Posterior cingulate gyrus (tissue), 11 donors: ENCODE measurements around the gene SPATA13.

Source experiments
- DNase-seq, 10 donors: peaks; one replicate each; pipeline versions ENCODE4 v3.0.0 to v3.0.0-alpha.2; 2020 to 2021; ENCODE audit warnings: mixed read lengths in 3 of 10
- intact Hi-C: fragments of 100-400 bp; cut with DNase I; formaldehyde crosslinking; loops from one replicate; pipeline ENCODE4 v1.15.1; 2023

Gene SPATA13

DNA sequence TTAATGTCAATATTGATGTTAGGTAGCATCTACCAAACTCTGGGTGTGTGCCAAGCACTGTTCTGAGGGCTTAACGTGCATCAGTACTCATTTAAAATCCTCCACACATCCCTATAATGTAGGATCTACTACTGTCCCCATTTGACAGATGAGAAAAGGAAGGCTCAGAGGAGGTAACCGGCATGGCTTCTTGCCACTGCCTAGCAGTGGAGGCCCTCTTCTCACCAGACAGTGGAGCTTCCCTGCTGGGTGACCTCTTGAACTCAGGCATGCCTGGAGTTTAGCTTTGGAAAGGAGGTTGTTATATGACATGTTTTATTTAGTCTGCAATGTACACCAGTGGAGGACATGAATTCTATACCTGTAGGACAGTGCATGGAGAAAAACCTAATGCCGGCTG is 2.1 kb downstream of the SPATA13 start:
- DNase-seq, result no peak
- intact Hi-C loops, result loop anchor here (5.0 kb wide), 2 partner anchors 55 to 110 kb away; no protein-coding TSS in a partner anchor

DNA sequence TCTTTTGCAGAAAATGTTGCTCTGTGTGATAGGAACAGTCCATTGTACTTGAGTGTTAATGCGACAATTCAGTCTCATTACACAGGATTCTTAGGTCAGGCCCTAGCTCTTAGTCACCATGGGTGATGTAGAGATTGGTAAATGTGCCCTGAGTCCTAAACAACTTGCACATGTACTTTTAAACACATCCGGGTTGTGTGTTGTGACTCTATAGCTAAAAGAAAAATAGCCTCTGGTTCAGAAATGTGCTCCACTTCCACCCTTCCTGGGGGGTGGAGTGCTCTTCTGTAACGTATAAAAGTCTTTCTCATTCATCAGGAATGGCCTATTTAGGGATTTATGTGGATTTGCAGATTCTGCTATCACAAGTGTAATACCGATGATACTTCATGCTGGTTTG is 5.2 kb downstream of the SPATA13 start:
- intact Hi-C loops, result no loop called here

GRCh38 chr13:24166561-24166960 is 6.0 kb downstream of the SPATA13 start:
- DNase-seq, result no peak
- intact Hi-C loops, result no loop called here

More for the DNA sequence above, 5.2 kb downstream of the SPATA13 start:
- DNase-seq, result no peak

DNA sequence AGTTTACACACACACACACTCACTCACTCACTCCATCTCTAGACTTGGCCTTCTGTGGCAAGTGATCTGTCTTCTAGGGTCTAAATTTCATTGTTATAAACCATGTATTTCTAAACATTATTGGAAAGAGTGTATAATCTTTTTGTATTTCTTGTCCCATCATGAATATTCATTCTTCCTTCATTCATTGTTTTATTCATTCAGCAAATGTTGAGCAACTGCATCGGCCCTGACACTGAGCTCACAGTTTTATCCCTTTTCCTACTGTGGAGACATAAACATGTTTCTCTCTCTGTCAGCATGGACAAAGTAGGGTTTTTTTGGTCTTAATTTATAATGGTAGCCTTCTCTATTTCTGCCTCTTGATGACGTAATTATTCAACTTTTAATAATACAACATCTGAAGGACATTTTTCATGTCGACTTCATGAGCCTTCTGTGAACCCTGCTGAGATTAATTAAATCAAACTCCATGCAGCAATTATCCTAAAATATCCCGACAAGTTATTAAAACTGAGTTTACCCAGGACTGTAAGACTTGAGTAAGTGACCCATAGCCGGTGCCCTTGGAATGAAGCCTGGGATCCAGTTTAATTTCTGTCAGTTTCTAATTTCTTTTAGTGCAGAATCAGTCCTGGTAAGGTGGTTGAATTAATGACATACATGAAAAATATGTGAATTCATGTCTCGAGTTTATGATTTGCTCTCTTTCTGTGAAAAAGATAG is 7.3 kb downstream of the SPATA13 start:
- intact Hi-C loops, result no loop called here
- DNase-seq, result no peak

GRCh38 chr13:24168392-24168750 is 7.9 kb downstream of the SPATA13 start:
- intact Hi-C loops, result no loop called here
- DNase-seq, result no peak

- DNase-seq, result no peak
- intact Hi-C loops, result no loop called here
These were observed 8.5 kb downstream of the SPATA13 start for GRCh38 chr13:24168979-24169378.

DNA sequence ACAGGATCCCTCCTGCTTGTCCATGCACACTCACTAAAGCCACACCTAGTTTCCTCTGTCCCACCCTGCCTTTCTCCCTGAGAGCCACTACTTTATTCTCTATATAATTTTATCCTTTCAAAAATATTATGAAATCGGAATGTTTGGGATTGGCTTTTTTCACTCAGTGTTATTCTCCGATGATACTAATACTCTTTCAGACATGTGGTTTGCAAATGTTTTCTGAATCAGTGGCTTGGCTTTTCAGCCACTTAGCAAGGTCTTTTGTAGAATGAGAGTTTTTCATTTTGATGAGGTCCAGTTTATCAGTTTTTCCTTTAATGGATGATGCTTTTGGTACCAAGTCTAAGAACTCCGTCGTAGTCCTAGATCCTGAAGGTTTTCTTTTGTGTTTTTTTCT is 11.6 kb downstream of the SPATA13 start:
- intact Hi-C loops, result no loop called here
- DNase-seq, result no peak

DNA sequence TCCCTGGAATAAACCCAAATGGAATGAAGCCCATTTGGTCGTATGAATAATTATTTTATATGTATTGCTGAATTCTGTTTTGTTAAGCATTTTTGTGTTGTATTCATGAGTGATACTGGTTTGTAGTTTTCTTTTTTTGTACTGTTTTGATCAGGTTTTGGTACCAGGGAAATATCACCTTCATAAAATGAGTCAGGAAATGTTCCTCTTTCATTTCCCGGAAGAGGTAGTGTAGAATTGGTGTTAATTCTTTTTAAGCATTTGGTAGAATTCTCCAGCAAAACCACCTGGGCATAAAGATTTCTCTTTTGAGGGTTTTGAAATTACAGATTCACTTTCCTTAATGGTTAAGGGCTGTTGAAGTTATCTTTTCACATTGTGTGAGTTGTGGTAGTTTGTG is 13.3 kb downstream of the SPATA13 start:
- intact Hi-C loops, result no loop called here
- DNase-seq, result no peak

DNA sequence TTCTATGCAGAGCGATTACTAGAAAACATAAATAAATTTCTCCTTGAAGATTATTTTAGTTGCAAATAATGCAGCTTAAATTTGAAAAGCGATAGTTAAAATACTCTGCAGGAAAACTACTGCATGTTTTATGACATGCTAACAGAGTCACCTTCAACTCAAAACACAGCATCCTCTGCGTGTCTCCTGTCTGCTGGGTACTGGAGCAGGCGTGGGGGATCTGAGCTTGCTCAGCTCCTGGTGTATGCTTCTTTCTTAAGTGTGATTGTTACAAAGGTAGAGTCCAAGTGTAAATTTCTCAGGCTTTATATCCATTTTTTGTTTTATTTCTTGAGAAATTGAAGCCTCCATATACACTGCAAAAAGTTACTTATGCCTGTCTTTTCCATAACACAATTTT is 15.3 kb downstream of the SPATA13 start:
- no peak for DNase-seq
- intact Hi-C loops, result no loop called here

DNA sequence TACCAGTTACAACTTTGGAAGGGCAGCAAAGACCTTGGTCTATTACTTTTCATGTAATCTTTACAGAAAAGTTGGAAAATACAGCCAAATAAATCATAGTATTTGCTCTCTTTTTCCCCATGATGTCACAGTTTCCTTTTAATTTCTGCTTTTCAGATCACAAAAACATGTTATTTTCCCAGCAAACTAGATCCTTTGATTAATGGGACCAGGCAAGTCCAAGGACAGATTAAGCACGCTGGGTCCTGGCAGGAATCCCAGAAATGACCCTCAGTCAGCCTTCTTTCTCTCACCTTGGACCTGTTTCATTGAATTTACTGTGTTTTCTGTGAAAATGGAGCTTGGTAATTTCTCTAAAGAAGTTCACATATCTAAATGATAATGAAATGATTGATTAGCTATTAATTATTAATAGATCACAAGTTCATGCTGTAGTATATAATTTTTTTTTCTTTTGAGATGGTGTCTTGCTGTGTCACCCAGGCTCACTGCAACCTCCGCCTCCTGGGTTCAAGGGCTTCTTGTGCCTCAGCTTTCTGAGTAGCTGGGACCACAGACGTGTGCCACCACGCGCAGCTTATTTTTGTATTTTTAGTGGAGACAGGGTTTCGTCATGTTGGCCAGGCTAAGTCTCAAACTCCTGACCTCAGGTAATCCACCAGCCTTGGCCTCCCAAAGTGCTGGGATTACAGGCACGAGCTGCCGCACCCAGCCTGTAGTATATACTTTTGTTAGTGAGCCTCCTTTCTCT is 16.0 kb downstream of the SPATA13 start:
- intact Hi-C loops, result no loop called here
- no peak for DNase-seq

DNA sequence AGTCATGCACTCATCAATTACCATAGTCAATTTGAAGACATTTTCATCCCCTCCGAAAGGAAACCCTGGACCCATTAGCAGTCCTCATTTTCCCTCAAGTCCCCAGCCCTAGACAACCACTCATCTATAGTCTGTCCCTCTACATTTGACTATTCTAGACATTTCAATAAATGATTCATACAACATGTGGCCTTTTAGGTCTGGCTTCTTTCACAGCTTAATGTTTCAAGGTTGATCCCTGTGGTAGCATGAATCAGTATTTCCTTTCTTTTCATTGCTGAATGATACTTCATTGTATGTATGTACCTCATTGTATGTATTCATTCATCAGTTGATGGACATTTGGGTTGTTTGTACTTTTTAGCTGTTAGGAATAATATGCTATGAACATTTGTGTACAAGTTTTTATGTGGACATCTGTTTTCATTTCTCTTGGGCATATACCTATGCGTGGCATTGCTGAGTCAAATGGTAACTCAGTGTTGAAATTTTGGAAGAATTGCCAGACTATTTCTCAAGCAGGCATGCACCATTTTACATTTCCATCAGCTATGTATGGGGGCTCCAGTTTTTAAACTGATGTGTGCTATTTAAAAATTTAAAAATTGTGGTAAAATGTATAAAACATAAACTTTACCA is 18.4 kb downstream of the SPATA13 start:
- intact Hi-C loops, result no loop called here
- no peak for DNase-seq

DNA sequence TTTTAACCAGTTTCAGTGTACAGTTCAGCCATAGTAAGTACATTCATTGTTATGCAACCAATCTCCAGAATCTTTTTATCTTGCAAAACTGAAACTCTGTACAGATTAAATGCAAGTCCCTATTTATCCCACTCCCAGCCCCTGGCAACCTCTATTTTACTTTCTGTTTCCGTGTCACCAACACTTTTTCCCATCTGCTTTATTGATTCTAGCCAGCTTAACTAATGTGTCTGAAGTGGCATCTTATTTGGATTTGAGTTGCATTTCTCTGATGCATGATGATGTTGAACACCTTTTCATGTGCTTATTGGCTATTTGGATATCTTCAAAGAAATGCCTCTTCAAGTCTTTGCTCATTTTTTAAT is 18.9 kb downstream of the SPATA13 start:
- no peak for DNase-seq
- intact Hi-C loops, result no loop called here

GRCh38 chr13:24180750-24181377 is 20.3 kb downstream of the SPATA13 start:
- intact Hi-C loops, result no loop called here
- no peak for DNase-seq

DNA sequence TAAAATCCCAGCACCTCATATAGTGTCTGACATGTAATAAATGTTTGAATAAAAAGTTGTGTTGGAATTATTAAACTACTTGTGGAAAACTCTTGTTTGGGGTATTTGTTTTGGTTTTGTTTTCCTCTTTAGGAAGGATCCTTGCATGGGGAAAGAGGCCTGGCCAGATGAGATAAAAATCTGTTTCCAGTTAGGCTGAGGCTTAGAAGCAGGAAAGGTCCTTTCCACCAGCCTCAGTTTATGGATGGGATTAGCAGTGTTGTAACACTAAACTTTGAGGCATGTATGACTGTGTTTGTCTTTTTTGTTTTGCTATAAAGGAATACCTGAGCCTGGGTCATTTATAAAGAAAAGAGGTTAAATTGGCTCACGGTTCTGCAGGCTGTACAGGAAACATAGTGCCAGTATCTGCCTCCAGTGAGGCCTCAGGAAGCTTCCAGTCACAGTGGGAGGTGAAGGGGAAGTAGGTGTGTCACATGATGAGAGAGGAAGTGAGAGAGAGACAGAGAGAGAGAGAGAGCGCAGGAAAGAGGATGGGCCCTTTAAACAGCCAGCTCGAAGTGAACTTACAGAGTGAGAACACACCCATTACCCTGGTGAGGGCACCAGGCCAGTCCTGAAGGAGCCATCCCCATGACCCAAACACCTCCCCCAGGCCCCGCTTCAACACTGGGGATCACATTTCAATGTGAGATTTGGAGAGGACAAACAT is 21.6 kb downstream of the SPATA13 start:
- intact Hi-C loops, result no loop called here
- DNase-seq, result no peak

- no peak for DNase-seq
- intact Hi-C loops, result no loop called here
These were observed 22.2 kb downstream of the SPATA13 start for GRCh38 chr13:24182703-24183081.

DNA sequence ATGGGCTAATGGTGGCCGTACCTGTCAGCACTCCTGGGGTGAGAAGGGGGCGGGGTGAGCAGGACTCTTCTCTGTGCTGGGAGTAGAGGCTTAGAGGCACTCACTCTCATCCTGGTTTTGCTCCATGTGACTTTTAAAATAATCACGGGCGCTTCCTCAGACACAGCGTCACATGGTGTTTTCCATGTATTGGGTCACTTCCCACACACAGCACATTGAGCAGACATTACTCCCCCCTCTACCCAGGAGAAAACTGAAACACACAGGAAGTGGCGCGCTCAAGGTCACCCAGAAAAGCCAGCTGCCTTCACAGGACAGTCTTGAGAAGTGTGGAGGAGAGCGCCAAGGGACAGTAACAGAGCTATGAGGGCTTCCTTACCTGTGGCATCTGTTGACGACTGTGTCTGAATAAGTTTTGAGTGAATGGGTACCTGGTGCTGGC is 23.2 kb downstream of the SPATA13 start:
- intact Hi-C loops, result no loop called here
- no peak for DNase-seq

DNA sequence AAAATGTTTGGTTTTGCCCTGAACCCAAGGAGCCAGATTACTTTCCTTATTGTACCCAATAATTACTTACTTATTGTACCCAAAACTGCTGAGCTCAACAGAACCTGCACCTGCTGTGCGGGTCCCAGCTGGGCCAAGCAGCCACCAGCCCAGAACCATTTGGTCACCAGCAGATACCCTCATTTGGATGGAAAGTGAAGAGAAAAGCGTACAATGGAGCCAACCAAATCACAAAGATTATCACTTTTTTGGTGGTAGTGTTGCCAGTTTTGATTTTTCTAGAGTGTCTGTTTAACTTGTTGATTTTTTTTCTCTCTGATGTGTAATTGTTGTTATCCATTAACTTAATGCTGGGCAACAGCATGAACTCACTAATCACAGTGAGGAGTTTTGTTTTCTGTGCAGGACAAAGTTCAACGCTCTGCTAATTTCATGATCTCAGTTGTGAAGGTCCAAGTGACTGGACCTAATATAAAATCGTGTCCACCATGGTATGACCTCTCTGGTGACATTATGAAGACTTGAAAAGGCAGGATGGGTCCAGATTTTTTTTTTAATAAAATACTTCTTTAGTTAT is 23.8 kb downstream of the SPATA13 start:
- intact Hi-C loops, result no loop called here
- DNase-seq, result no peak

DNA sequence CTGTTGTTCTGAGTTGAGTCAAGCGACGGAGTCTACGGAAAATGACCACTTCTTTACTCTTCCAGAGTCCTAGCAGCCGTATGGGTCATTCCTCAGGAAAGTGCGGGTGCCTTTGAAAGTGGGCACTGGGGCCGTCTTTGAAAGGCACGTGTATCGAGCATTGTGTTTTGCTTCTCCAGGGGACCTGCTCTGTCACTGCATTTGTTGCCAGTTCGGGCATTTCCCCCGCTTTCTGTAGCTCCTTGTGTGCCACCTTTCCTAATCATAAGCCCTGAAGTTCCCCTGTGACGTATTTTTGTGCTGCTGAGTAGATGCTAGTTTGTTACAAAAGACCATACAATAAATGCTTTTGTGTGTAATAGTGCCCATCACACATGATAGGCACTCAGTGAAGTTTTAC is 24.4 kb downstream of the SPATA13 start:
- DNase-seq, result no peak
- intact Hi-C loops, result no loop called here

- intact Hi-C loops, result no loop called here
- no peak for DNase-seq
These were observed 25.2 kb downstream of the SPATA13 start for GRCh38 chr13:24185591-24186232.

GRCh38 chr13:24187185-24187584 is 26.7 kb downstream of the SPATA13 start:
- intact Hi-C loops, result no loop called here
- no peak for DNase-seq
